8988T (cell line): ENCODE results near the gene MEX3A.
"Not testable (repeated sequence)": the region's sequence is repeated elsewhere in the genome, so short reads cannot be mapped to it uniquely, and the experiment has no call there.

Source experiments
- DNase-seq: peaks from one replicate; pipeline ENCODE4 v3.0.0; 2011

MEX3A gene

DNA sequence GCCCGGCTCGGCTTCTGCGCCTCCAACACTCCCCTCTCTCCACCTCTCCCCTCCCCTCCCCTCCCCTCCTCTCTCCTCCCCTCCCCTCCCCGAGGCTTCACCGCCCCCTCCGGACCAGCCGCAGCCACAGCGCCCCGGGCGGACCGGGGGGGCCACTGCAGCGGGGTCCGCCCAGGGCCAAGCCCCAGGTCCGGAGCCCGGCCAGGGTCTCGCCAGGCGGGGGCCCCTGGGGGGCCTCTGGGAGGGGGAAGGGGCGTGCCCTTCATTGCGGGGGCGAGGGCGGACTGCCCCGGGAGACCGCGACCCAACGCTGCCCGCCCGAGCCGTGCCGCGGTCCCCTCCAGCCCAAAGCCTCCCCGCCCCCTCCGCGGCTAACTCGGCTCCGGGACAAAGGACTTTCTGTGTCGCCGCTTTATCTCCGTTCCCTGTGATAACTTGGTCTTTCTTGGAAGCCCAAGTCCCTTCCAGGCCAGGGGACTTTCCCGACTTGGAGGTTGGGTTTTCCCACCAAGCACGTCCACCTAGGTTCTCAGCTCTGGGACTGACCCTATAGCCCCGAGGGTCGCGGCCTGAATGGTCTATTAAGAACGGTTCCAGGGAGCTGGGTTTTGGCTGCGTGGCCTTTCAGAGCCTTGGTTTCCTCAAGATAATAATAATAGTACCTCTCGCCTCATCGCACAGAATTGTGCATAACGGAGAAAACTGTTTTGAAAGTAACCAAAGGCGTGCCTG, 28.3 kb downstream of the MEX3A start, which contains the start of gene UBQLN4:
UBQLN4 (minus strand) TSS at position 31 of the 732 bp plus-strand sequence. CDS start 97 bp downstream, outside the sequence.
- DNase-seq = peak; percentile 91

DNA sequence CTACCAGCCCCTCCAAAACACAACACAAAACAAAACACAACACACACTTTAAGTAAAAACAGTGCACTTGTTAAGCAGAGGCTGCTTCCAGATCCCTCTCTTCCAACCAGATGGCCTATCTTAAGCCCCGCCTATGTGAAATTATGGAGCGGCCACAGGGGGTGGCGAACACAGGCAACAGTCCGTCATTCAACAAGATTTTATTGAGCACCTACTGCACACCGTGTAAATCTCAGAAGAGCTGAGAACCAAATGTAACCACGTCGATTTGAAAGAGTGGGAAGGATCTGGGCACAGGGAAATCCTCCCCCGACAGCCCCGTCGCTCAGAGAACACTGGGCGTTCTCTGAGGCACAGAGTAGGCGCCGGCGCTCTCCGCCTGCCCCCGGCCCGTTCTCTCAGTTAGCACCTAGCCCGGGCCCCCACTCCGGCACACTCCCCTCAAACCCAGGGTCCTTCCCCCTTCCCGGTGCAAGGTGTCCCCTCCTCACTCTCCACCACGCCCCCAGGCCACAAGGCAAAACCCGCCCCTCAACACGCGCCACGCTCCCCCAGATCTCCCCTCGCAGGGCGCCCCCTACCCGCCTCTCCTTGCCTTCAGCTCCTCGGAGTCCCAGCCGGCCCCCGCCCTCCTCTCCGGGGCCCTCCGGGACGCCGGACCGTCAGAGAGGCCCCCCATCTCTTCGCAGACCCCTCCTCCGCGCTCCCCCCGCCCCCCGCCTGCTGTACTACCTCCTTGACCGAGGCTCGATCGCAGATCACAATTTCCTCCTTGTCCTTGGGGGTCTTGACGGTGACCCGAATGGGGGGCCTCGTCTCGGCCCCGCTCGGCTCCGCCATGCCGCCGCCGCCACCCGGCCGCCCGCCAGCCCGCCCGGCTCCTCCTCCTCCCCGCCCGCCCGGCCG, 29.1 kb downstream of the MEX3A start:
- peak; percentile 81 for DNase-seq

DNA sequence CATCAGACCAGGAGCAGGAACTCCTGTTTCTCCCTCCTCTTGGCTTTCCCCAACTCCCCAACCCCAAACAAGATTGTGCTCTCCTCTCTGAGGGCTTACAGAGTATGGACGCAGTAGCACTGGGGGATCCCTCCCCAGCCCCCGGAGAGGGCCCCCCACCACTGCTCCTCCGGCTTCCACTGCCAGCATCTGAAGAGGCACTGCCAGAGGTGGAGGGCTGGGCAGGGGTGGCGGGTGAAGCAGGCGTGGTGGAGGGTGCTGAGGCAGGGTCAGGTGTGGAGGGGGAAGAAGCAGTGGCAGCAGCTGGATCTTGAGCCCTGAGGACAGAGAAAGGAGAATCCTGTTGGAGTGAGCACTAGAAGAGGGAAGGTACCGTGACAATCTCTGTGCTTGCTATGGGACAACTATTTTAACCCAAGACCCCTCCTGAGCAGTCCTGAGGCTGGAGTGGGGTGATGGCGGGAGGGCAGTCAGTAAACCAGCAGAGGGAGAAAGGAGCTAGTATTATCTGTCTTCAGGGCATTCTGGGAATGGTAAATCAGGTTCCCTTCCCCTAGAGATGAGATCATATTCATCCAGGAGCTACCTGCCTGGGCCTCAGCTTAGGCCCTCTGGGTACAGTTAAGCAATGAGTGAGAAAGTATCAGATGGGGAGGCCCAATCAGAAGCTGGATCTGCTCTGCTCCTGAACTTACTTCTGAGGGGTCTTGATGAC, 31.1 kb downstream of the MEX3A start:
- no peak for DNase-seq

DNA sequence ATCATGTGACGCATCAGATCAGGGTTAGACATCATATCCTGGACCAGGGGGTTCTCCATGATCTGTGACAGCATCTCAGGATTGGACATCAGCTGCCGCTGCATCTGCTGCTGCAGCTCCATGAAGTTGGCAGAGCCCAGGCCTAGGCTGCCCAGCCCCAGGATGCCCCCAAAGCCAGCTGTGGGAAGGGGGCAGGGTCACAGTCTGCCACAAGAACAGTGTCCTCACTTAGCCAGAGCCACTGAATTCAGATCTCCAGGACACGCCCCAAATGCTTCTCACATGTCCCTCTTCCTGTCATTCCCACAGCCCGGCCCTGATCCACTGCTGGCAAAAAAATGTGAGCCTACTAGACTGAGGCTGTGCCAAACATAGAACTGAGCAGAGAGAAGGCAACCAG, 31.9 kb downstream of the MEX3A start:
- DNase-seq = no peak

DNA sequence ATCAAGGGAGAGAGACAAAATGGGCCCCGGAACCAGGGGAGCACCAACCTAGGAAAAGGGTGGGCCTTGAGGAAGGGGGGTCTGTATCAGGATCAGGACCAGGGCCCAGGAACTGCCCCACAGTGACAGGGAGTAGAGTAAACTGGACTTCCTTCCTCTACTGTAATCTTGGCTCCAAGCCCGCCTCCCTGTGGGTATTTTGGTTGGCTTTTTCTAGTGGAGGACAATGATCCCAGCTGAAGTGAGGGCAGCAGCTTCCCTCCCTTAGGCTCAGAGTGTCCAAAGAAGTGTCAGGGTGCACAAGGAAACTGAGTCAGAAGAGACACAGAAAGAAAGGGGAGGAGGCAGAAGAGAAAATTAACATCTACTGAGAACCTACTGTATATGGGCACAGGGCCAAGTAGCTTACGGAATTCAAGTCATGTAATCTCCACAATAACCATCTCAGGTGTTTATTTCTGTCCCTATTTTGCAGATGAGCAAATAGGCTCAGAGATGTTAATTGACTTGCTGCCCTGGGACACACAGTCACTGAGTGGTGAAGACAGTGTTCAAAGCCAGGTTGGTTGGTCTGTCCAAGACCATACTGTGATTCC, 33.5 kb downstream of the MEX3A start:
- DNase-seq = no peak

DNA sequence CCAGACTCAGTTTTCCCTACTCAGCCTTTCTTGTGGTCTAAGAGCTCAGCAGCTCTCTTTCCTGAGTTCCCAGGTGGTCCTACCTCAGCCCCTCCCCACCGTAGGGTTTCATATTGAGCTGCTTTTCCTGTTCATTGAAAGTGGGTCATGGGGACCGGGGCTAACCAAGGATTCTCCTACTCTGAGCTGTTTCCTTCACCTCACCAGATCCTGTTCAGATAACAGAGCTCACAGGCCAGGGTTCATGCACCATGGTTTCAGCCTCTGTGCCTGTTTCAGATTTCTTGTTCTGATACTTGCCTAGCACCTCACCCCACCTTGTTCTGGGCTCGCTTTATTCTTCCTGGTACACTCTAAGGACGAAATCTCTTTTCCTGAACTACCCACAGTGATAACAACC, 37.2 kb downstream of the MEX3A start:
- DNase-seq = no peak

DNA sequence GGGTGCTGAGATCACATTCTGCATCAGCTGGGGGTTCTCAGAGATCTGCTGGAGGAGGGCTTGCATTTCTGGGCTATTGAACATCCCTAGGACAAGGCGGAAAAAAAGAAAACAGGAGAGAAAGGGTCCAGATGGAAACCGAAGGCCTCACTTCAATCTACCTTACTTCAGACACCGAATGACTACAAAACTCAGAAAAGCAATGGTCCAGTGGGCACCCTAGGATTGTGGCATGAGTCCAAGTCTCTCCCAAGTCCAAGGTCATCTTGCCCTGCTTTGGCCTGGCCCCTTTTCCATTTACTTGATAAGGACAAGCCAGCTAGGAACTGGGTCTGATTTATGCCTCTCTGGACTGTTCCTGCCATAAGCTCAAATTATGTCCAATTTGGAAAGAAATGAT, 39.4 kb downstream of the MEX3A start:
- DNase-seq = no peak

DNA sequence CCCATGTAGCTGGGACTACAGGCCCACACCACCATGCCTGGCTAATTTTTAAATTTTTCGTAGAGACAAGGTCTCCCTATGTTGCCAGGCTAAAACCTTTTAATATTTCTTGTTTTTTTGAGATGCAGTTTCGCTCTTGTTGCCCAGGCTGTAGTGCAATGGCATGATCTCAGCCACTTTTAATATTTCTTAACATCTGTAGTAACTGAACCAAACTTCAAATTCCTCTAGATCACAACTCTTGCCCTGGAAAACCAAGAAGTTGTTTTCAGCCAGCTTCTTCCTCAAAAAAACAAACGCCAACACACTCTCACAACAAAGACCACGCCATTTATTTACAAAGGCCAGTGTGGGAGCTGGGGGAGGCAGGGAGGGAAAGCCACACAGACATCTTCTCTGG, 47.3 kb downstream of the MEX3A start:
- DNase-seq = not testable (repeated sequence)

DNA sequence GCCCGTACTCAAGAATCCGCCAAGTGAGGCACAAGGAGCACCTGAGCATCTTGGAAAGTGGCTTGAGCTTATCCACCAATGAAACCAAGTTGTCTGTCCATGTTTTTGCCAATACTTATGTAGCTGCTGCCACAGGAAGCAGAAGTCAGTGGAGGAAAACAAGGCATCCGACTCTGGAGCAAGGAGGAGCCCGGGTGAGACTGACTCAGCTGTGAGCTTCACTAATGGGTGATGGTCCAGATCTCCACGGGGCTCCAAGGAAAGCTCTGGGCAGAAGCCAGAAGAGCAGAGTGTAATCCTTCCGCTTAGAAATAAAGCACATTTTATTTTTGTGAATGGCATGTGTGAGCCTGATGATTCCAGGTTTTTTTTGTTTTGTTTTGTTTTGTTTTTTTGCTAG, 49.3 kb downstream of the MEX3A start:
- no peak for DNase-seq

DNA sequence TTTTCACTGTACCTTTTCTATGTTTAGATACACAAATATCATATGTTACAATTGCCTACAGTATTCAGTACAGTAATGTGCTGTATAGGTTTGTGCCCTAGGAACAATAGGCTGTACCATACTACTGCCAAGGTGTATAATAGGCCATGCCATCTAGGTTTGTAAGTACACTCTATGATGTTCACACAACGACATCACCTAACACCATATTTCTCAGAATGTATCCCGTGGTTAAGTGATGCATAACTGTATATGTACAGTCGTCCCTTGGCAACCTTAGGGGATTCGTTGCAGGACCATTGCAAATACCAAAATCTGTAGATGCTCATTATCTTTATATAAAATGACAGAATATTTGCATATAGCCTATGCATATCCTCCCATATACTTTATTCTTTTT, 55.7 kb downstream of the MEX3A start:
- DNase-seq = no peak

DNA sequence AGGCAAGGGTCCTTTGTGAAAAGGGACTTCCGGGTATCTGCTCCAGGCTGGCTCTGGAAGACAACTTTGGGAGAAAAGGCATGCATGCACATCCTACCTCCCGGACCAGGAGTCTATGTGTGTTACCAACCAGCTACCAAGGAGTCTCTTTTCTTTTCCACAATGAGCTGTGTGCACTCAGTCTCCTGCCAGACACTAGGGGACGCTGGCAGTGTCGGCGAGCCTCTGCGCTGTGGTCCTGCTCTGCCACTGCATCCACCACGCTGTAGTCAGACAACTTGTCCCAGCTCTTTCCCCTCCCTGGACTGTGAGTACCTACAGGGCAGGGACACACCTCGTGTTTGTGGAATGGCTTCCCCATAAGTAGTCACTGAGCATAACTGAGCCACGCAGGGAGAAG, 56.4 kb downstream of the MEX3A start:
- peak; percentile 81 for DNase-seq

DNA sequence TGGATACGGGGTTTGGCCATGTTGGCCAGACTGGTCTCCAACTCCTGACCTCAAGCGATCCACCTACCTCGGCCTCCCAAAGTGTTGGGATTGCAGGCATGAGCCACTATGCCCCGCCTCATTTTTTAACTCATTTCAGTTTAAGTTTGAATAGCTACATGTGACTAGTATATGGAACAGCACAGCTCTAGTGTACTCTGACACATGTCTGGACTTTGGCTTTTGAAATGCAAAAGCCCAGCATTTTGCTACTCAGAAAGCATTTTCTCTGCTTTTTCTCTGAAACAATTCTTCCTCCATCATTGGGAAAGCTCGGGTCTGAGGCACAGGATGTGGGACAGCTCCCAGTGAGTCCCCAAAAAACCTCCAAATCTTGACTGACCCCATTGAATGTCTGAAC, 57.5 kb downstream of the MEX3A start:
- no peak for DNase-seq
